Omental fat pad (tissue), 4 donors: ENCODE measurements around the gene SLC17A2. TPM values are rescaled to one million over a fixed set of nuclear protein-coding genes. Genes with fewer than 3 reads are reported as not detected.

ENCODE experiments used
- ATAC-seq: fragments of 150-250 bp; one replicate; pipeline ENCODE4 v1.9.1; 2016; ENCODE audit warnings: mild to moderate bottlenecking, moderate library complexity; ENCODE audit not compliant: low FRiP score
- DNase-seq: peaks from one replicate; pipeline ENCODE4 v3.0.0-alpha.2; 2019; ENCODE audit warnings: low spot score
- CTCF ChIP-seq, 3 donors: fragments of 450-650 bp; IDR thresholded peaks; one replicate each; pipeline ENCODE4 v1.5.1; 2016 to 2017; ENCODE audit warnings: antibody characterized with exemption in 3 of 3, mild to moderate bottlenecking in 3 of 3, moderate library complexity in 2 of 3
- total RNA-seq, 4 donors: library from RNA; depleted of rRNA; stranded (reverse); fragments of >200 nt; gene quantifications; one replicate each; pipeline ENCODE4 v1.1.0, GENCODE V29; 2016

The SLC17A2 gene
- total RNA-seq, 4 donors from 2014 or later, result not detected

- DNase-seq, result no peak
- no peak for TF ChIP-seq CTCF (IDR thresholded peaks at IDR 0.05)
- ATAC-seq, result no peak
Measured at GRCh38 chr6:25960734-25961133, 30.2 kb upstream of the SLC17A2 start.

DNA sequence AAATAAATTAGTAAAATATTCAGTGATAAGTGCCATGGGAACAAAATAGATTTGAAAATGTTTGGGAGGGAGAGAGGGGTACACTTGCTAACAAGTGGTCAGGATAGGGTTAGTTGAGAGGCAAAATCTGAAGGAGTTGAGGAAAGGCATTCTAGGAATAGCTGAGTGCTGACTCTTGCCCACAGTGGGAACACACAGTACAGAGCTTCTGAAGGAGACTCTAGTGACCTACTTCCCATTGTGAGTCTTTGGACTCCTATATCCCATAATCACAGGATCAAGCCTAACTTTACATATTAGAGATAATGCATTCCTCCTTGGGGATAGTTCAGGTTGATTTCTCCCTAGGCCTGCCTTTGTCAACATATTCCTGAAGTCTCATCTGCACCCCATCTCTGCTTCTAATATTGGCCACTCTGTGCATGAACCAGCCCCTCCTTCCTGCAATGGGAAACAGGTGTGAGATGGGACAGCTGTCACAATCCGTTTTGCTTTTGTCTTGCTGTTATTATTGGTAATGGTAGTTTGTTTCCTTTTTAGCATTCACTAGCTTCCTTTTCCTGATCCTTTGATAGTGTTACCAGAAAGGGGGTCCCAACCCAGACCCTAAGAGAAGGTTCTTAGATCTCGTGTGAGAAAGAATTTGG lies 29.5 kb upstream of the SLC17A2 start:
- no peak for TF ChIP-seq CTCF (IDR thresholded peaks at IDR 0.05)
- DNase-seq, result no peak
- ATAC-seq, result no peak

GRCh38 chr6:25958700-25959162 lies 28.2 kb upstream of the SLC17A2 start:
- DNase-seq, result no peak
- no peak for ATAC-seq
- no peak for TF ChIP-seq CTCF (IDR thresholded peaks at IDR 0.05)

GRCh38 chr6:25956226-25956625 lies 25.7 kb upstream of the SLC17A2 start:
- DNase-seq (no peak), ATAC-seq (no peak)
- no peak for TF ChIP-seq CTCF (IDR thresholded peaks at IDR 0.05)

GRCh38 chr6:25954756-25955155 lies 24.3 kb upstream of the SLC17A2 start:
- DNase-seq (no peak), ATAC-seq (no peak)
- TF ChIP-seq CTCF (IDR thresholded peaks at IDR 0.05), result no peak

DNA sequence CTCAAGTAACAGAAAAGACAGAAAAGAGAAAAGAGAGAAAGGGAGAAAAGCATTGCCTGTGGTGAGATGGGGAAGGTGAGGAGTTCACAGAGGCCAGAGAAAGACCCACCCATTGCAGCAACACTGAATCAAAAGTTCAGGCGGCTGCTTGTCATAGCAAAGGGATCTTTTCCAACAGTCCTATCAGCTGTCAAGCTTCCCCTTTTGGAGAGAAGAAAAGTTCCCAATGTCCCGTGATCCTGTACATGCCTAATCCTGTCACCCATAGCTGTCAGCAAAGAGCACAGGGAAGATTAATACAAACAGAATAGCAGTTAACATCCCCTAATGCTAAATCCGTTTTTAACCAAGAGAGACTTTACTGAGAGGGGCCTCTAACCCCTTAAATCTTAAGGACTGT lies 23.2 kb upstream of the SLC17A2 start:
- ATAC-seq (no peak), DNase-seq (no peak)
- TF ChIP-seq CTCF (IDR thresholded peaks at IDR 0.05), result no peak

DNA sequence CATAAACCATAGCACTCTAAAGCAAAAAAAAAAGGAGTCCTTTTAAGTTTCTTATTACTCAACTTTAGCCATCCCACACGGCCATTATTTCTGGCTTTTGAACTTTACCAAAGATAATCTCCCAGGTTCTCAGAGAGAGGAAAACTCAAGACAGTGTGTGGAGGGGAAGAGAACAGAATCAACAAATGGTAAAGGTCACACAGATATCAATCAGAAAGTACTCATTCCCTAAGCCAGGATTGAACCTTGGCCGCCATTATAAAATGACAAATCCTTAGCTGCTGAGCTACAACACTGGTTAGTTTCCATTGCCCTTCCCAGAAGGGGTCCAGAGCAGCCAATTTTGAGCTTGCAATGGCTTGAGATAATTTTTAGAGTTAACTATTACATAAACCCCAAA lies 22.0 kb upstream of the SLC17A2 start:
- TF ChIP-seq CTCF (IDR thresholded peaks at IDR 0.05), result no peak
- DNase-seq (no peak), ATAC-seq (no peak)
